Inflammatory macrophage treated with lipopolysaccharide for 4 hours (primary cell): ENCODE data around the gene KDM8.

Experiments used
- DNase-seq: peaks from one replicate; pipeline ENCODE4 v3.0.0-alpha.2; 2020

The KDM8 gene

DNA sequence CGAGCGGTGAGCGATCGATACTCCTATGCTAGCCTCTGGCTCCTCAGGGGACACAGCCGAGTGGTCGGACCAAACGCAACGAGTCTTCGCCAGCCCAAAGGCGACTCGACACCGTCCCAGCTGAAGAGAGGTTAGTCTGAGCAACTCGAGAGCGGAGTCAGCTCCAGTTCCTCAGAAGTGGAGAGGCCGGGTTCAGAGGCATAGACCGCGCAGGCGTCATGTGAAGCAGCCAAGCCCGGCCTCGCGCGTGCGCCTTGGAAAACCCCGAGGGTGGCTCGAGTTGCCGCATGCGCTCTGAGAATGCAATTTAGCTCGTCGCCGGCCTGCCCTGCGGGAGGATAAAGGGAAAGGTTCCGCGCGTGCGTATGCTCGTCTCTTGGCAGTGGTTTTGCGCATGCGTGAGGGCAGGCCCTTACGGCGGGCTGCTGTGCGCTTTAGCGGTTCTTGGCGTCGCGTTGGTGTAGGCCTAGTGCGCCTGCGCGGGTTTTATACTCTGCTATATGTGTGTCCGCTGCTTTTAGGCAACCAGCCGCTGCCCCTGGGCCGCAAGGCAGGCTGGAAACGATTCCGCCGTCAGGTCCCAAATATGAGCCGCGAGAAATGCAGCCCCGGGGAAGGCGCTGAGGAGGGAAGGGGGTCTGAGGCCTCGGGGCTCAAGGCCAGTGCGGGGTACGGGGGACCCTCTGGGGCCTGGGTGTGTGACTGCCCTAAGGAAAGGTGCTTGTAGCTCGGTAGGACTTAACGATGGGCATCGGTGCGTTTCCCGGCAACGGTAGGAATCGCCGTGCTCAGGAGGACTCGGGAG, at the start of gene KDM8:
TSS of gene KDM8 (plus strand) at position 20 of the 805 bp plus-strand sequence. CDS start 6,598 bp downstream, outside the sequence.
- peak; percentile 100 for DNase-seq

DNA sequence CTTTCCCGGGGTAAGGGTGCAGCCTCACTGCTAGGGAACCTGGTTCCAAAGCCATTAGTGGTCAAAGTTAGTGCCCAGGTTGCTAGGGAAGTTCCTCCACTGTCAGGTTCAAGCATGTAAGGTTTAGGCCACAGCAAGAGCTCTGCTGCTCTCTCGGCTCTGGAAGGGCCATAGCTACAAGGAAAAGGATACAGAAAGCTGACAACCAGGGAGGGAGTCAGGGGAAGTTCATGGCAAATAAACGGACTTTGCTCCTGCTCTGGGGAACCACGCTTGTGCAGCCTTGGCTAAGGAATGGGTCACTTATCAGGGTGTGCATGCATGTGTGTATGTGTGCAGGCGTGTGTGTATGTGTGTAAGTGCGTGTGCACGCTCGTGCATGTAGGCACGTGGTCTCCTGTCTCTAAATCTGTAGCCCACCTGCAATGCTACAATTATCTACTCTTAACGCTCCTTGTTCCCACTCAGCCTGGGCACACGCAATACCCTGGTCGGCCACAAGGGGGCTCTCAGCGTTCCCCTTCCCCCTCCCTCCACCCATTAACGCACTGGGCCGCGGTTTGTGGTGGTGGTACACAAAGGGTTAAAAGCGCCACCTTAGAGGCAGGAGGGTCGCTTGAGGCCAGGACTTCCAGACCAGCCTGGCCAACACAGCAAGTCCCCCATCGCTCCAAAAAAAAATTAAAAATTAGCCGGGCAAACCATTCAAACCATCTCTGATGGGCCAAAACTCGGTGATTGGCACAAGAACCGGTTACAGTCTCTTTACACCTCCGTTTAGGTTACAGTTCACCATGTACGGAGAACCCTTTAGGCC, 48.4 kb upstream of the KDM8 start:
- peak; percentile 35 for DNase-seq

DNA sequence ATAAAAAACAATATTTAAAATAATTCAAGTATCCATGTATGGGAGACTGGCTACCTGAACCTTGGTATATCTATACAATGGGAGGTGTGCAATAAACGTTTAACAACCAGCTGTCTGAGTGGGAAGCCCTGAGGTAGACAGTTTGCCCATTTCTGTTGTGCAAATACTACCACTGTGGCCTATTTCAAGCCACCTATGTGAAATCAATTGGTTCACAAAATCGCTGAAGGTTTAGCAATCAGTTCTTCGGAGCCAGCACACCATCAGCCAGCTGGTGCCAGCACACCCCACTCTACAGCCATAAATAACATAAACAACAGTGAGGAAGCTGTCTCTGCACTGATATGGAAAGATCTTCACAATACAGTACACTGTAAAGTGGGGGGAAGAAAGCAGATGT, 46.7 kb upstream of the KDM8 start:
- DNase-seq: no peak

DNA sequence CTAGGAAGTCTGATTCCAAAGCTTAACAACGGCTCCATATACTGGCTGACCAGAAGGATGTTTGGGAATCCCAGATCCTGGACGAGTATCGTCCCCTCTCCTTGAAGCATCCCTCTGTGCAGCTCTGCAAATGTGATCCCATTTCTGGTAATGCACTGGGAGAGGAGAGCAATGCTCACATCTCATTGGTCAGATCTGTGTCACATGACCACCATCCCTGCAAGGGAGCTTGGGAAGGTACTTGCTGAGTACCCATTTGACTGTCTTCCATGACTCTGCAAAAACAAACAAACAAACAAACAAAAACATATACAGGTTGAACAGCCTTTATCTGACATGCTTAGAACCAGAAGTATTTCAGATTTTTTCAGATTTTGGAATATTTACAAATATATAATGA, 41.9 kb upstream of the KDM8 start:
- DNase-seq: no peak

DNA sequence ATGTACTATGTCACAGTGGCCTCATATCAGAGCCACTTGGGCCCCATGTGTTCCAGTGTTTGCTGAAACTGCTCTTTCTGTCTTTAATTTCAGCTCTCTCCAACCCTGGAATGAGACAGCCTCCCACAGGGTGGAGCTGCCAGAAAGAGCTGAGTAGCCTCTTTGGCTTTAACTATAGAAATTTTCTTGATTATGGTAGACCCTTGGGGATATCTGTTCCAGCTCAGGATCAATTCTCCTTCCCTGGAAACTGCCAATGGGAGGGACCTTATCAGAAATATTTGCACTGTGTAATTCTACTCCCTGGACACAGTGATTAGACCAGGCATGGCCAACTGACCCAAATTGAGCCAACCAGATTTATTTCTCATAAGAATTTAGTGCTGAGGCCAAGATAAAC, 39.0 kb upstream of the KDM8 start:
- no peak for DNase-seq

DNA sequence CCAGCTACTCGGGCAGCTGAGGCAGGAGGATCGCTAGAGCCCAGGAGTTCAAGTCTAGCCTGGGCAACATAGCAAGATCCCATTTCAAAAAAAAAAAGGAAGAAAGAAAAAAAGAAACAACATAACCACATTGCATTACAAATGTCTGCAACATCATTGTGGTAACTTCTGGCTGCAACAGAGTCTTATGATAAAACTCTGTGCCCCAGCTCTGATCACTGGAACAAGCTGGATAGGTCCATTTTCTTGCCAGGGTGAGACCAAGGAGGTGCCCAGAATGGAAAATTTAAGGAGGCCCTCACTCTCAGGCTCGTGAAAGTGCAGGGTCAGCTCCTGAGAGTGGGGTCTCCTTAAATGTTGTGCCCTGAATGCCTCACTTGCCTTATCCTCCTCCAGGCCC, 37.8 kb upstream of the KDM8 start:
- DNase-seq: no peak

DNA sequence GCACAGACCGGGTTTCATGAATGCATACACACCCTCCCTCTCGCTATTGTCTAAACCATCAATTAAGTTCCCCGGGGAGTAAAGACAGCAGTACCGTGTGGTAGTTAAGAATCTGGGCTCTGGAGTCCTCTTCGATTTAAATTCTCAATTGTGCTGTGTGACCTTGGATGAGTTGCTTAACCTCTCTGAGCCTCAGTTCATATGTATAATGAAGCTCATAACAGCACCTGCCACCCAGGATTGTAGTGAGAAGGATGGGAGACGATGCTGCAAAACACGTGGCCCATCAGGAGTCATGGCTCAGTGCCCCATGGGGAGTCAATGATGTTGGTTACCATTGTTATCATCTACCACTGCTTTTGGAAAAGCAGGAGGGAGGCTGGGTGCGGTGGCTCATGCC, 34.5 kb upstream of the KDM8 start:
- DNase-seq: no peak

DNA sequence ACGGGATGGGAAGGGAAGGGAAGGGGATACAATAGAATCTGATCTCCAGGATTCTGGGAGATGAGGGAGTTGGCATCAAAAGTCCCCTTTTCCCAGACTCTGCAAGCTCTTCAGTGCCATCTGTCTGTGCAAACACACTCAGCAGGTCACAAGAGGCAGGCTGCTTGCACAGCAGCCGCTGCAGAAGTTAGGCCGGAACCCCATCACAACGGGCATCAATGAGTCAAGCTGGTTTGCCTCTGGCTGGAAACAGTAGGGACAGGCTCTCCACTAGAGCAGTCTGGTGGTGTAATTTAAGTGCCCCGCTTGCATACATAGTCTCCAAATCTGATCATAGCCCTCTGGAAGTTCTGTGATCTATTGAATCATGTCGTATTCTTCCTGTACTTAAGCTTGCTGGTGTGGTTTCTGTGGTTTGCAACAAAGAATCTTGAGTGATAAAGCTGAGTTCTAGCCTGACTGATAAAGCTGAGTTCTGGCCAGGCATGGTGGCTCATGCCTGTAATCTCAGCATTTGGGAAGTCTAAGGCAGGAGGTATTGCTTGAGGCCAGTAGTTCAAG, 33.7 kb upstream of the KDM8 start:
- no peak for DNase-seq

DNA sequence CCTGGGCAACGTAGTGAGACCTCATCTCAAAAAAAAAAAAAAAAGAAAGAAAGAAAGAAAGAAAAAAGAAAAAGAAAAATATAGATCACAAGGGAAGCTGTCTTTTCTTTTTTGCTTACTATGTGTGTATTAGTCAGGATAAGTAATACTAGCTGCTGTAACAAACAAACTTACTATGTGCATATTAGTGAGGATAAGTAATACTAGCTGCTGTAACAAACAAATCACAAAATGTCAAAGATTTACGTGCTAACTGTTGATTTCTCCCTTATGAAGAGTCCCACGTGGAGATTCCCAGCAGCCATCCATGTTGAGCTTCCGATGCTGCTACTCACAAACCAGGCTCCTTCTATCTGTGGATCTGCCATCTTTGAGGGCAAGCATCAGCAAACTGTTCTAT, 31.7 kb upstream of the KDM8 start:
- DNase-seq: no peak

DNA sequence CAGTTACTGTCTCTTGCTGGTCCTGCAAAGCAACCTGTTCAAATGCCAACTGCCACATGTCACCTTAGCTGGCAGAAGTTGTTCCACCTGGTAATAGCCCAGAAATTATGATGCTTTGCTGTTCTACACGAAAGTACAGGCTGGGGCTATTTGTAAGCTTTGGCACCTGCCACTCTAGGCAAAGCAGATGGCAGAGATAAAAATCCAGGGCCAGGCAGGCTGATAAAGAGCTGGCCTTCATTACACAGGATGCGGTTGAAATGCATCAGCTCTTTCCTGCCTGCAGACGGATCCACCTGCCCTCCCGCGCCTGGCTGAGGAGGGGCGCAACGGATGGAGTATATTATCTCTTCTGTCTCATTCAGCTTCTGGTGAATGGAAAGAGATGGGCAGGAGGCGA, 29.3 kb upstream of the KDM8 start:
- DNase-seq: no peak

DNA sequence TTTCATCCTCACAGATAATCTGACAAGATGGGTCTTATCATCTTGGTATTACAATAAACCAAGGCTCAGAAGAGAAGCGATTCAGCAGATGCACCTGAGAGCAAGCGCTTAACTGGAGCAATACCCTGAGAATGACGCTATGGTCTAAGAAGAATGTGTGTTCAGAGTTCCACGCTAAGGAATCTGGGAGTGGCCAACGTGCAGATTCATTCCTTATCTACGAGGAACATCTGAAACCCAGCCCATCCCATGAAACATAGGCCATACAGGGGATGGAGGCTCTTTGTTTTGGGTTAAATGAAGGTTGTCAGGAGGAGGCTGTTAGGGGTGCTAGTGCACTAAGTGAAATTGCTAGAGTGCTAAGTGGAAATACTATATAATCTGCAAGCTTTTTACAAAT, 28.5 kb upstream of the KDM8 start:
- no peak for DNase-seq

DNA sequence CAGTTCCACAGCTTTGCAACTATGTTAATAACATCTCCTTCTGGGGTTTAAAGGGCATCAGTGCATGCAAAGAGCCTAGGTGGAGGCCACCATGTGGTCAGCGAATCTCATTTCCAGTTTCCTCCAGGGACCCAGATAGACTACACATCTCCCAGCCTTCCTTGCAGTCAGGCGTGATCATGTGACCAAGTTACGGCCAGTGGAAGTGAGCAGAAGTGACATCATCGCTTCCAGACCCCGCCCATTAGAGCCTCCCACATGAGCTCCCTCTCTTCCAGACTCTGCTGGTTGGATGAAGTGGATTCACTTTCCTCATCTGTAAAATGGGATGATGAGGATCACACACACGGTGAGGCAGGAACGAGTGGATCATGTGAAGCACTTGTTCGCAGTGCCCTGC, 27.4 kb upstream of the KDM8 start:
- no peak for DNase-seq

DNA sequence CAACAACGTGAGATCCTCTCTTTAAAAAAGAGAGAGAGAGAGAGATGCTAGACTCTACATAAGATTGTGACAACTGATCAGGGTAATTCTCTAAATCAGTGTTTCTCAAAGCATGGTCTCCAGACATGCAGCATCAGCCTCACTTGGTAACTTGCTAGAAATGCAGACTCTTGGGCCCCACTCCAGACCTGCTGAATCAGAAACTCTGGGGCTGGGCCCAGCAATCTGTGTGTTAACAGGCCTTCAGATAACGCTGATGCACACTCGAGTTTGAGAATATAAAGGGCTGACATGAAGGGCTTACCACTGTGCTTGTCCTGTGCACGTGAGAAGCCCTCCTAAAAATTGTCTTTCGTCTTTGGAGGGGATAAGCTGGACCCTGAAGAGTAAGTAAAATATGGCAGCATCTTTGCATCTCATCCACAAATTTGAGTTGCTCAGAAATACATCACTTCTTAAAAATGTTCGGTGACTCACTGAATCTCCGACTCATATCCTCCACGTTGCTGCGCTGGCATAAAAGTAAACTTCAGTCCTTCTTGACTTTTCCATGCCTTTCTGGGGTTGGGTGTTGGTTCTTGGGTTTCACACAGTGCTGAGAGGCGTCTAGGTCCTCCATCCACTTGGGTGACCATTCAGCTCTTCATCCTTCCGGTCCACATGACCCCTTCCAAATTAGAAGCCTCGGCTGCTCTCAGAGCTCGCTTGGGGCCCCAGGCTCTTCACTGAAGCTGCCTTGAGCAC, 26.1 kb upstream of the KDM8 start:
- no peak for DNase-seq

DNA sequence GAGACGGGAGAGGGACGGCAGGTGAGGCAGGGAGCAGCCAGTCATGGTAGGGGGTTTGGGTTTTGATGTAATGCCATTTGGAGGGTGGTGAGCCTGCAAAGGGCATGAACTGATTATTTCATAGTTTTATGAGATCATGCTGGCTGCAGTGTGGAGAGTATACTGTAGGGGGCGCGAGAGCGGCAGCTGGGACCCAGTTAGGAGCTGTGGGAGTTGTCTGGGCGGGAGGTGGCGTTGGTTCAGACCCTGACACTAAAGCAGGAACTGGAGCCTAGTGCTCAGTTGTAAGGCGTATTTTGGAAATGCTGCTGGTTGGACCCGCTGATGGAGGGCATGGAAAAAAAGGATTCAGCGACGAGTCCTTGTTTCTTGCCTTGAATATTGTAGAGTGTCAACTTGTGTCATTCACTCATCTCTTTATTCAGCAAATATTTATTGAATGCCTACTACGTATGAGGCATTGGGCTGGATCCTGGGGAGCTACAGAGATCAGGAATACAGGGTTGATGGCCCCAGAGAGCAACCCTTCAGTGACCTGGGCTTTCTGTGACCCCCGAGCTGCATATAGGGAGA, 23.7 kb upstream of the KDM8 start:
- DNase-seq: peak; percentile 84

DNA sequence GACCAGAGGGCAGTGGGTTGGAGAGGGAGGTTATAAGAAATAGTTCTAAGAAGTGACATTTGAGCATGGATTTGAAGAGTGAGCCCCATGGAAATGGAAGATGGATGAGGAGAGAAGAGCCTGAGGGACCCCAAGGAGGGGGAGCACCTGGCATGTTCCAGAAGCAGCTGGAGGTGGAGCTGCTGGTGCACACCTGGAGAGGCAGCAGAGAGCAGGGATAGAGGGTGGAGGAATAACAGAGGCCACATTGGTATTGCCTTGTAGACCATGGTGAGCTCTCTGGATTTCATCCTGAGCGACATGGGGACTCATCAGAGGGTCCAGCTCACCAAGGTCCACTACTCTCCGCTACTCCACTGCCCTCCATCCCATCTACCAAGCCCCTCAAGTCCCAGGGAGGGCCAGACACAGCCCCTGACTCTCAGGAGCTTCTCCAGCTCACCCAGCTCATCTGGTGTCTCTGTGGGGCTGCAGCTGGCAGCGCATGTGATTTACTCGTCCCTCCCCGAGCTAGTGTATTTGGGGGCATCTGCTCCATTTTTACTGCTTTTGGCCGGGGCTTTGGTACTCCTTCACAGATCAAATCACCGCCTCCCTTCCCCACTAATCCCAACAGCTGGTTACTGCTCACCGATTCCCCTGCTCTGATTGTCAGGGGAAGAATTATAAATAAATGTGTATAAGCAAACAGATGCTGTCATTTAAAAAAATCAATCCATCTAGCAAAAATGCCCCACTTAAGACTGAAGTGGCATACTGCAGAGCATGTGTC, 22.1 kb upstream of the KDM8 start:
- no peak for DNase-seq

DNA sequence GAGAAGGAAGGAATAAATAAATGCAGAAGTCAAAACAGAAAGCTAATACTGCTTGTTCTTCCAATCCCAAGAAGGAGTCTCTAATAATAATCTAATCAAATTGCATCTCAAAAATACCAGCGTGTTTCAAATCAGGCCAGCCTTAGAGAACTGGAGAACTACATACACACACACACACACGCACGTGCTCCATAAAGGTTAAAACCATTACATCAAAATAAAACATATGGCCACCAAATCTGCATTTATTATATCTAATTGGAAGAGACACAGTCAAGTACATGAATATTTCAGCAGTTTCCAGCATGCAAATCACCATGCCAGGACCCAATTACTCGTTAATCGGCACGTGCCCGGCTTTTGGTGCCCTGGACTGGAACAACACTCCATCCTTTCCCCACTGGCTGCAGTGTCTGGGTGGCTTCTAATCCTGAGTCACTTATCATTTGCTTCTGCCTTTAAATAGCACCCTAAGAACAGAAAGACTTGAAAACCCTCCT, 20.4 kb upstream of the KDM8 start:
- DNase-seq: no peak

DNA sequence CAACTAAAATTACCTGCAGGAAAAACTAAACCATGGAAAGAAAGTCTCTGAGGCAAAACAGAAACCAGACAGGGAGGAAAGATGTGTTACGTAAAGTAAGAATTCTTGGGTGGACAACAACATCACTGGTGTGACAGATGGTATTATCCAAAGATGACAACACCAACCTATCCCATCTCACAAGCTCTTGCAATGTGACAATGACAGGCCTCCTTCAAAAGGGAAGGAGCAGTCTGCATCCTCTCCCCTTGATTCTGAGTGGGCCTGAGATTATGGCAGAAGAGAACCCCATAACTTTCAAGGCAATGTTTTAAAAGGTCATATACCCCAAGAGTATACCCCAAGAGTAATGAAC, 17.6 kb upstream of the KDM8 start:
- DNase-seq: peak; percentile 58

DNA sequence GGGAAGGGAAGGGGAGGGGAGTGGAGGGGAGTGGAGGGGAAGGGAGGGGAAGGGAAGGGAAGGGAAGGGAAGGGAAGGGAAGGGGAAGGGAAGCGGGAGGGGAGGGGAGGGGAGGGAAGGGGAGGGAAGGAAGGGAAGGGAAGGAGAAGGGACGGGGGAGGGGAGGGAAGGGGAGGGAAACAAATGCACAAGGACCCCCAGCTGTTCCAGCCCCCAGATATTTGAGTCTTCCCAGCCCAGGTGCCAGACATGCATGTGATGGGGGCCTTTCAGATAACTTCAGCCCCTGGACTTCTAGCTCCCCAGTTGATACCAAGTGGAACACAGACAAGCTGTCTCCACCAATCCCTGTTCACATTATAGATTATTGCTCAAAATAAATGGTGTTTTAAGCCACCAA, 14.7 kb upstream of the KDM8 start:
- DNase-seq: no peak

DNA sequence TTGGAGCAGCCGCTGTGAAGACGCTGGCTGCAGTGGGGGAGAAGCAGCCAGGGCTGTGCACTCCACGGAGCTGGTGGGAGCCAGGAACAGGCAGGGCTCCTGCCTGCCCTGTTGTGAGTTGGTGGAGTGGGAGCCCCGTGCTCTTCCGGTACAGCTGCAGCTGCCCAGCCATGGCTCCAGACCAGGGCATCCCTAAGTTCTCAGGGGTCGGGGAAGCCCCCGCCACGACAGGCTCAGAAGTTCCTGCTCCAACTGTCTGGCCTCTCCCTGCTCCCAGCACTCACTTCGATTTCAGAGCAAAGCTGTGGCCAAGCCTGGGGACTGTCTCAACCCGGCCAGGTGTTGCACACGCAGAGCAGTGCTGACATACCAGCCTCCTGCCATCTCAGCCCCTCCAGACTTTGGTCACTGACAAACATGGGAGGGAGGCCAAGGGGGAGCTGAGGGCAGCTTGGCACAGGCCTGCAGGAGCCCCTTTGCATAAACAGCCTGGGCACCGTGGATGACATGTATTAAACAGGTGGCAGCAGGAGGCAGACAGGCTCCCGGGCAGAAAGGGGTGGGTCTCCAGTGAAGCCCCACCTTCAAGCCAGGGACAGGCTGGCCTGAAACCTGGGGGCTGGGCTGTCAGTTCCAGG, 13.9 kb upstream of the KDM8 start:
- DNase-seq: no peak

DNA sequence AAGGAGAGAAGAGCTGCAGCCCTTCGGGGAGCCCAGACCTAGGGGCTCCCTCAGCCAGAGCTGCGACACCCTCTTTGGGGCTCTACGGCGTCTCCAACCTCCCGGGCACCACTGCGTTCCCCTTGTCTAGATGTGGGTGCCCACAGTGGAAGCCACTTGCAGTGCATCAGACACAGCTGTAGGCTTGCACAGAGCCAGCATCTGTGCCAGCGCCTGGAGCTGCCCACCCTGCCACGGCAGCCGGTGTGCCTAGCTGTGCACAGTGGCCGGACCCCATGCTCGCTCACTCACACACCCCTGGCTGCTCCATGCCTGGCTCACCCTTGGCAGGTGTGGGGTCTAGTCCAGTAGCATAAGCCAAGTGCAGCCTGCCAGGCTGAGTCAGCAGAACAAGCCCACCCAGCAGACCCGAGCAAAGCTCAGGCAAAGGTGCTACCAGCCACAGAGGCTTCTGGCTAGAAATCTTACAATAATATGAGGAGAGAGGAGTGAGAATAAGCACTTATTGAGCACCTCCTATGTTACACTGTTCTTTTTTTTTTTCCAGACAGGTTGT, 12.9 kb upstream of the KDM8 start:
- DNase-seq: no peak

DNA sequence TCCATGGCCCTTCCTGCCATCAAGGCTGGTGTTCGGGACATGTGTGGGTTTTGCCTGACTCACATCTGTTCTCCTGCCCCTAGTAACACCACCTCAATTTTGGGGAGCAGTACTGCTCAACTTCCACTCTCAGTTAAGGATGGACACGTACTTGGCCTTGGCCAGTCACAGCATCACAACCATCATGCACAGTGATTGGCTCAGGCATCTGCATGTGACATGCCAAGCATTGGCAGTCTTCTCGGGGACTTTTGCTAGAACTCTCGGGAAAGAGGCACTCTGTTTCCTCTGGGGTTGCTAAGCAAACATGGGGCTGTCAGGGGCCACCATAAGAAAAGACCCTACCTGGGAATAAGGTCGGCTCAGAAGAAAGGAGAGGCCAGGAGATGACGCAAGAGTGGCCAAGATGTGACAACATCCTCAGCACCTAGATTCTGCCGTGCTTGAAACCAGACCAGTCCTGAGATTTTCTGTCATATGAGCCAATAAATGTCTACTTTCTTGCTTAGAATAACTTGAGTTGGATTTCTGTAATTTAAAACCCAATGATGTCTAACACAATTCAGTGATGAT, 11.9 kb upstream of the KDM8 start:
- no peak for DNase-seq
